GM21786 (cell line): Measurements from ENCODE around the gene LBH.

Experiments used
- ATAC-seq: cut with Tn5 transposase; IDR thresholded peaks from one replicate; pipeline ENCODE4 v1.9.1; 2021; ENCODE audit not compliant: unreplicated experiment

Gene LBH

GRCh38 chr2:30231212-30231995, at the start of gene LBH:
TSS of gene LBH (plus strand) at chr2:30231534. CDS start at chr2:30231739, 205 bp downstream.
- peak; percentile 40 for ATAC-seq

DNA sequence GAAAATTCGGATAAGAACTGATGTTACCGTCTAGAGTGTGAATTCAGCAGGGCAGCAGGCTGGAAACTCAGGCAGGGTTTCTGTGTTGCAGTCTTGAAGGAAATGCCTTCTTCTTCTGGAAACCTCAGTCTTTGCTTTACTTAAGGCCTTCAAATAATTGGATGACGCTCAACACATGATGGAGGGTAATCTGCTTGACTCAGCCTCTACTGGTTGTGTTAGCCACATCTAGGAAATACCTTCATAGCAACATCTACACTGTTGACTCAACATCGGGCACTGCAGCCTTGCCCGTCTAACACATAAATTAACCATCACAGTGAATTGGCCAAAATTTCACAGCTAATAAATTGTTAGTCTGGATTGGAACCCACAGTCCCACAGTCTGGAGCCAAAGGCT, 47.3 kb upstream of the LBH start:
- no peak for ATAC-seq

GRCh38 chr2:30185178-30185577, 46.2 kb upstream of the LBH start:
- ATAC-seq: no peak

DNA sequence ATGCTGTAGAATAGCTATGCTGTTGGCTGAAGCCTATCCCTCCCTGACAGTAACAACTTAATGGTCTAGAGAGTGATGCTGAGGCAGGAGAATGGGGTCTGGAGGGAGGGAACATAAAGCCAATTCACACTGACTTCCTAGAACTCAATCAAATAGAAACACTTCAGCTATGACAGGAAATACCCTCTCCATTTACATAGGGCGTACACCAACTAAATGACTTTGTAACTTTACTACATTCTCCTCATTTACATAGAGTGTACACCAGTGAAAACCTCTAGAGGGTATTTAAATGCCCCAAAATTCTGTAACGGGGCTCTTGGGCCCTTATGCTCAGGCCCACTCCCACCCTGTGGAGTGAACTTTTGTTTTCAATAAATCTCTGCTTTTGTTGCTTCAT, 43.0 kb upstream of the LBH start:
- no peak for ATAC-seq

GRCh38 chr2:30190637-30191036, 40.7 kb upstream of the LBH start:
- ATAC-seq: no peak

DNA sequence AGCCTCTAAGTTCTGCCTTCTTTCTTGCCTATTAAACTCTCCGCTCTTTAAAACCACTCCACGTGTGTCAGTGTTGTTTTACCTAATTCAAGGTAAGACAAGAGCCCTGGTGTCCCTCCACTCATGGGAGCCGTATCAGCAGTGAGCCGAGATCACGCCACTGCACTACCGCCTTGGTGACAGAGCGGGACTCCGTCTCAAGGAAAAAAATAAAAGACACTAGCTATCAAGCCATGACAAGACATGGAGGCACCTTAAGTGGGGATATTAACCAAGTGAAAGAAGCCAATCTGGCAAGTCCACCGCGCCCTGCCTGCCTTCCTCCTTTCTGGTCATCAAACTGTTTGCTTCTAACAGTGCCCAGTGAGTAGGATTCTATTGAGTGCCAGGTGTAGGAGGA, 40.2 kb upstream of the LBH start:
- ATAC-seq: no peak

- ATAC-seq: no peak
Observed at GRCh38 chr2:30191819-30192271, 39.5 kb upstream of the LBH start.

GRCh38 chr2:30192314-30192713, 39.0 kb upstream of the LBH start:
- ATAC-seq: no peak

GRCh38 chr2:30193104-30193681, 38.1 kb upstream of the LBH start:
- ATAC-seq: no peak

DNA sequence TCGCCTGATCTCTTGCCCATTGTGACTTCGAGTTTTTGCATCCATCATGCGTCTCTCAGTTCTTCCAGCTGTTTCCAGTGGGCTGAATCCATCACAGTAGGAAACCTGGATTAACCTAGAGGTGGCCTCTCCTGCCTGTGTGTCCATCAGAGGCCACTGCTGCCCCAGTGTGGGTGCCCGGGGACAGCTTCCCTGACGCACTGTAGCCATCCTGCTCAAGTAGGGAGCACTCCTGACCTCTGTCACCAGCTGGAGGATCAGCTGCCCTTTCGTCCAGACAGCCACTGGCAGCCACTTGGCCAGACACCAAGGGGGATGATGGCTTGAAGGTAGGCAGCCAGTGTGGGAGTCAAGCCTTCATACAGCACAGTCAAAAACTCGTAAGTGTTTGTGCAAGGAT, 36.9 kb upstream of the LBH start:
- no peak for ATAC-seq

GRCh38 chr2:30195016-30195415, 36.3 kb upstream of the LBH start:
- no peak for ATAC-seq

- no peak for ATAC-seq
Observed at GRCh38 chr2:30197570-30198192, 33.7 kb upstream of the LBH start.

DNA sequence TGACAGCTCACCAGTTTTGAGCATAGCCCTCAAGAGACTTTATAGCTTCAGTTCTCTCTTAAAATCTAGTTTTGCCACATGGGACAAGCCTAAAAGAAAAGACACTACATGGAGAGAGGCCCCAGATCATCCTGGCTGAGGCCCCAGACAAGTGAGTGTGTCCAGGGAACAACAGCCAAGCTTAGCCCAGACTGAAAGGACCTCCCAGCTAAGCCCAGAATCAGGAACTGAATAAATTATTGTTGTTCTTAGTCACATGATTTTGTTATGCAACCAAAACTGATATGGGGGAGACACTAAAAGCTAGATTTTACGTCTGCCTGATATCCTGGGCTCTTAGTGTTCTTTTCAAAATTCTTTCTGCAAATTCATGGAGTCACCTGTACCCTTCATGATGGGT, 29.3 kb upstream of the LBH start:
- ATAC-seq: no peak

DNA sequence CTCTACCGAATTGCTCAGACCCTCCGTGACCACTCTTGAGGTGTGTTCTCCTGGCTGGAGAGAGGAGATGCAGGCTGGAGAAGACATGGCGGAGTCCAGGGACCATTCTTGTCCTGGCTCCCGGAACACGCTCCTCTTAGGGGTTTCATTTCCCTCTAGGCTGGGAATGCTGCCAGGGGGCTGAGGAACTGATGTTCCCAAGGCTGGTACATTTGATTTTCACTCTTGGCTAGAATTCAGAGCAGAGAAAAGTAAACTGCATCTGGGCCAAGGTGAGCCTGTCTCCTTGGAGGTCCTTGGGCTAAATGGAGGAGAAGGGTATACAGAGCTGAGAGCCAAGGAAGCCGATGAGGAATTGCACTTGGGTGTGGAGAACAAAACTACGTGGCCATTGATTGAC, 28.2 kb upstream of the LBH start:
- ATAC-seq: no peak

DNA sequence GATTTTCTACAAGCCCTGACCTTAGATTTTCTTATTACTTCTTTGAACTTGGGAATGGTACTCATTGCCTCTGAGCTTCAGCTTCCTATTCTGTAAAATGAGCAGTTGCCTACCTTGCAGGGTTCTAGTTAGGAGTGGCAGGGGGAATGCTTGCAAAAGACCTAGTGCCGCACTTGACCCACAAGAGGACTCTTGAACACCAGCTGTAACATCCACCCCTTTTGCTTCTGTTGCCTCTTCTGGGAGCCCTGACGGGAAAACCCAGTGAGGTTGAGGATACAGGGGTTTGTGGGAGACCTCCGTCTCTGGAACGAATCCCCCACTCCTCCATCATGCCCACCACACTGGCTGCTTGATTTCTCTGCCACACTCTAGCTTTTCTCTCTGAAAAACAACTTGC, 27.1 kb upstream of the LBH start:
- ATAC-seq: no peak

DNA sequence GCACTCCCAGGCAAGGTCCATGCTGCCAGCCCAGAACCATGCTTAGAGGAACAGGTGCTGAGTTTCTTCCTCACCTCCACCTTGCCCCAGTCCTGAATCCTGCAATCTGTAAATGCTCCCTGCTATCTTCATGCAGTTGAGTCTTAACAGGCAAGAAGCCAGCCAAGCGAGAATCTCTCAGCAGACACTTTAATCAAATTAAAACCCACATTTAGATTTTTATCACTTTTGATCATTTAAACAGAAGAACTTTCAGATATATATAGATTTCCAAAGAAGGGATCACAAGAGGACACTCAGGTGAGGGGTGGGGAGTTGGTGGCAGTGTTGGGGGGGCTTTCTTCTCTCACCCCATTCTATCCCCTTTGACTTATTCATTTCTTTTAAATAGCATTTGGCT, 25.9 kb upstream of the LBH start:
- ATAC-seq: no peak

GRCh38 chr2:30206461-30207430, 24.6 kb upstream of the LBH start:
- ATAC-seq: no peak

GRCh38 chr2:30208453-30208852, 22.9 kb upstream of the LBH start:
- peak; percentile 52 for ATAC-seq

GRCh38 chr2:30209227-30209626, 22.1 kb upstream of the LBH start:
- ATAC-seq: no peak

GRCh38 chr2:30213326-30213725, 18.0 kb upstream of the LBH start:
- no peak for ATAC-seq

DNA sequence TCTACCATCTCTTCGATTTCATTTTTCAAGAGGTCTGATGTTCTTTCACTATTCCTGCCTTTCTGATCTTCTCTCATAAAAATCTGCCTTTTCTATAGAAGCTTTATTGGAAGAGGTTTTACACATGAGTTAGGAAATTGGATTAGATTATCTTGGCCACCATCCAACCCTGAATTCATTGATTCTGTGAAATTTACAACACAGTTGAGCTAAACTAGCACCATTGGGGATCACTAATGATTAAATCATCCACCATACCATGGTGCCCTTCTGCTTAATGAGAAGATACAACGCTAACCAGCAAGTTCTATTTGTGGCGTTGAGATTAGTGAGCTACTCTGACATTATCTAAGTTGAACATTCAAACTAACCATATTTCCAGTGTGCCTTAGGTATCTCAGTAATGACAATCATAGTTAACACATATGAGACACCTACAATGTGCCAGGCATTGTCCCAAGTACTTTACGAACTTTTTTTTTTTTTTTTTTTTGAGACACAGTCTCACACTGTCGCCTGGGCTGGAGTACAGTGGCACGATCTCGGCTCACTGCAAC, 17.3 kb upstream of the LBH start:
- ATAC-seq: no peak
